Vagina (tissue), 2 donors: ENCODE data around the gene ELMOD3.

ENCODE experiments used
- CTCF ChIP-seq, 3 experiments: fragments of 450-650 bp in 2 of 3; fragments of 200-600 bp in 1 of 3; sonication (generic) in 1 of 3; IDR thresholded peaks; one replicate each; pipeline ENCODE4 v1.5.1; 2017 to 2019; ENCODE audit warnings: antibody characterized with exemption in 3 of 3, mild to moderate bottlenecking in 2 of 3, moderate library complexity in 2 of 3
- POLR2A ChIP-seq, 2 donors: fragments of 450-650 bp; IDR thresholded peaks; one replicate each; pipeline ENCODE4 v1.6.1; 2017; ENCODE audit warnings: antibody characterized with exemption in 2 of 2, mild to moderate bottlenecking in 2 of 2, moderate library complexity in 2 of 2

- TF ChIP-seq CTCF (IDR thresholded peaks at IDR 0.05) = no peak
- TF ChIP-seq POLR2A (IDR thresholded peaks at IDR 0.05) = no peak
Observed at GRCh38 chr2:85387754-85388153, 33.2 kb downstream of the ELMOD3 start.
